Fibroblast of gingiva (primary cell): ENCODE measurements around the gene PTRH1.

Experiments used
- DNase-seq: peaks from one replicate; pipeline ENCODE4 v3.0.0-alpha.2; 2011; ENCODE audit warnings: low read depth

PTRH1 gene

GRCh38 chr9:127694890-127695720 is 20.4 kb downstream of the PTRH1 start:
- peak; percentile 68 for DNase-seq

GRCh38 chr9:127693697-127694096 is 21.8 kb downstream of the PTRH1 start:
- DNase-seq: no peak

- DNase-seq: no peak
These were observed 22.3 kb downstream of the PTRH1 start for GRCh38 chr9:127693143-127693542.

- no peak for DNase-seq
These were observed 23.4 kb downstream of the PTRH1 start for GRCh38 chr9:127692071-127692470.

DNA sequence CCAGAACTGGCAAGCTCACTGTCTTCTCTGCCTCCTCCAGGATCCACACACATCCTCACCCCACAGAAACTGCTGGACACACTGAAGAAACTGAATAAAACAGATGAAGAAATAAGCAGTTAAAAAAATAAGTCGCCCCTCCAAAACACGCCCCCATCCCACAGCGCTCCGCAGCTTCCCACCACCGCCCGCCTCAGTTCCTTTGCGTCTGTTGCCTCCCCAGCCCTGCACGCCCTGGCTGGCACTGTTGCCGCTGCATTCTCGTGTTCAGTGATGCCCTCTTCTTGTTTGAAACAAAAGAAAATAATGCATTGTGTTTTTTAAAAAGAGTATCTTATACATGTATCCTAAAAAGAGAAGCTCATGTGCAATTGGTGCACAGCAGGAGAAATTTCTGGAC is 24.7 kb downstream of the PTRH1 start:
- no peak for DNase-seq

DNA sequence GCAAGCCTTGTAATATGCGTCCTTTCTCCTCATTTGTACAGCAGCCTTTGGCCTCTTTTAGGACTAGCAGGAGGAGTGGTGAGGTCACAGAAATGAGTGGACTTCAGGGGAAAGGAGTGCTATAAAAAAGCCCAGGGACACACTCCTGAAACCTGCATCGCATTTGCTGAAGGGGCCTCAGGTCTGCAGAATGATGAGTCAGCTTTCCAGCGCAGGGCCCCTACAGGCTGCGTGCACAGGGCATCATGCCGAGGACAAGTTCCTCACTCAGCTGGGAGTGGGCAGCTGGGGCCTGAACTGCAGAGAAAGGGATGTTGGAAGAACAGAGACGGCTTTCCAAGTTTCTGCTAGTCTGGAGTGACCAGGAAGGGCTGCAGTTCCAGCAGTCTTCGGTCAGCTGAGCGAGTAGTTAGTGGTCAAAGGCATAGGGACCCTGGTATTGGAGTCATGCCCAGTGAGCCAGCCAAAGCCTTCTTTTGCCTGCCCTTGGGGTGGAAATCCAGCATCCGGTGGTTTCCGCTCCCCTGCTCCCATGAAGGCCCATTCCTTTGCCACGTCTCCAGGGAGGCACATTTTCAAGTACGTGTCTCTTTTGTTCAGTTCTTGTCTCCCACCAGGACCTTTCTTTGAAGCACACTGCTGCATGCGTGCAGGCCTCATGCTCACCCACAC is 26.0 kb downstream of the PTRH1 start:
- no peak for DNase-seq

DNA sequence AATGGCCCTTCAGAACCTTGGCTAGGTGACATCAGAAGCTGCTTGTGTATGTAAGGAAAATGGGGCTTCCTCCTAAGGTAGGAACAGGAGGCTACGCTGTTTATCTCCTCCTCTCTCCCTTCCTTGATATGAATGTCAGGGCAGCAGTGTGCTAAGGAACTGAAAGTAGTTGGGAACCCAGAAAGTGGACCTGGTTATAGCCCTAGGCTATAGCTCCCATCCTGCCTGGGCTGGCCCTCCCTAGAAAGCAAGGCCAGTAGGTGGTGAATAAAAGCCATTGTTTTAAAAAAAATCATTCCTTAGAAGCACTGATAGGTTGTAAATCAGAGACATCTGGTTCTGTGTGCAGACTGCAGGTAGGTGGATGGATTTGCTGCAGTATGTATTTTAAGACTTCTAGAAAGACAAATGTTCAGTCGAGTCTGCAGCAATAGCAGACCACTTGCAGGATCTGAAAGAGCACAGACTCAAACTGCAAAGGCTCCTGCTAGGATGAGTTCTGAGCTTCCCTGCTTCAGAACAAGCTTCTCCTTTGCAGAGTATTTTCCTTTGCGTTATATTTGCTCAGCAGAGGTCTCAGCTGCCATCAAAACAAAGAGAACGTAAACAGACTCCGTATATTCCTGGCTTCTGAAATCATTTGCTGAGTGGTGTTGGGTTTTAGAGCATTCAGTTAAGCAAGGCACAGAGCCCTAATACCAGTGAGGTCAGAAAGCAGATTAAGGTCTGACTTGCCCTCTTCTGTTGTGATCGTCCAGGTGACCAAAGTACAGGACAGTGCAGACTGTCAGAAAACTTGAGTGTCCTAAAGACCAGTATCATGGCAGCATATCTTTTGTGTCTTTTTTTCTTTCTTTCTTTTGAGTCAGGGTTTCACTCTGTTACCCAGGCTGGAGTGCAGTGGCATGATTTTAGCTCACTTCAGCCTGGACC is 28.7 kb downstream of the PTRH1 start:
- DNase-seq: no peak

- DNase-seq: peak; percentile 24
These were observed 30.9 kb downstream of the PTRH1 start for GRCh38 chr9:127684576-127684975.

DNA sequence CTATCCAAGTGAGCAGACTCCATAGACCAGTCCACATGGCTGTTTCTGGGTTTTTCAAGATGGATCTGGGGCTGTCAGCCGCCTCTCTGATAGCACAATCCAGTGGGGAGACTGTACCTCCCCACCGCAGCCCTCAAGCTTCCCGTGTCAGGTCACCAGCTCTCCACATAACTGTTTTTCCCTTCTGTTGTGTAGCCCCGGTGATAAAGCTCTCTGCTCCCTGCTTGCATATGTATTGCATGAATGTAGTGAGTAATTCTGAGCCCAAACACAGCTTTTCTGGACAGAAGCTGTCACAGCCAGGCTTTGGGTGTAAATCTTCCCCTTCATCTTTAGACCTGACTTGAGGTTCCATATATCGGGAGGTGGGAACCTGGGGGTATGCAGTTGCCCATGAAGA is 31.7 kb downstream of the PTRH1 start:
- no peak for DNase-seq

DNA sequence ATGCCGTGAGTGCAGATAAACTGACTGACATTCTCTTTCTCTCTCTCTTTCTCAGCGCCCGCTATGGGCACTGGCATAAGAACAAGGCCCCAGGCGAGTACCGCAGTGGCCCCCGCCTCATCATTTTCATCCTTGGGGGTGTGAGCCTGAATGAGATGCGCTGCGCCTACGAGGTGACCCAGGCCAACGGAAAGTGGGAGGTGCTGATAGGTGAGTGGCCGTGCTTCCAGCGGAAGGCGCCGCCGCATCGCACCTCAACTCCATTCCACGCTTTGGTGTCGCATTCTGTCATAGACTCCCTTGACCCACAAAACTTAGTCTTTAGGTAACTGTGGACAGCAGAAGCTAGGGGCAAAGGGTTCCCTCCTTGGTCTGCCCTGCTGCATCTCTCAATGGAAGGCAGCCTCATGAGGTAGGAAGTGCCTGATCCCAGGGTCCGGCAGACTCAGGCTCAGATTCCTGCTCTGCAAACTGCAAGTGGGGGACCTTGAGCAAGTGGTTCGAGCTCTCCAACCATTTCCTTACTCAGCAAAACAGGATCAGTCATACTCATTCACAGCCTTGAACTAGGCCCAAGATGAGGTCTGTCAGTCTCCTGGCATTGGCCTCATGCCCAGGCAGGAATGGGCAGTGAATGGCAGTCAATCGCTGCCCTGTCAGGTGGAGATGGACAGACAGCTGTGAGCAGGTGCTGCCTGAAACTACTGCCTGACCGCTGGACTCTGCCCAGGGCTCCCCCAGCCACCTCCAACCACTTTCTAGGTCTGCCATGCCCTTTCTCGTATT is 32.9 kb downstream of the PTRH1 start:
- no peak for DNase-seq

DNA sequence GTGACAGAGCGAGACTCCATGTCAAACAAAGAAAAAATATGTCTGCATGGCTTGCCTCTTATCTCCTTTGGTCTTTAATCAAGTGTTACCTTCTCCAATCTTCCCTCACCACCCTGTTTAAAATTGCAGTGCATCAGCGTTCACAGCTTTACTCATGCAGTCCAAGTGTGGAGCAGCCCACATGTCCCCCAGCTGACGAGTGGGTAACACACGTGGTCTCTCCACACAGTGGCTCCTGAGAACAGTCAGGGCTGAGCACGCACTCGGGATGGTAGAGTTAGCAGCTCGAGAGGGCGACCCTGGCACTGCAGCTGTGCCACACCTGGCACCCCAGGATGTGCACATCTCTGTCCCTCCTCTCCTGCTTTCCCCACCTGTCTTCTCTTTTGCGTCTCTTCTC is 34.6 kb downstream of the PTRH1 start:
- DNase-seq: no peak

GRCh38 chr9:127680226-127680625 is 35.2 kb downstream of the PTRH1 start:
- DNase-seq: no peak

DNA sequence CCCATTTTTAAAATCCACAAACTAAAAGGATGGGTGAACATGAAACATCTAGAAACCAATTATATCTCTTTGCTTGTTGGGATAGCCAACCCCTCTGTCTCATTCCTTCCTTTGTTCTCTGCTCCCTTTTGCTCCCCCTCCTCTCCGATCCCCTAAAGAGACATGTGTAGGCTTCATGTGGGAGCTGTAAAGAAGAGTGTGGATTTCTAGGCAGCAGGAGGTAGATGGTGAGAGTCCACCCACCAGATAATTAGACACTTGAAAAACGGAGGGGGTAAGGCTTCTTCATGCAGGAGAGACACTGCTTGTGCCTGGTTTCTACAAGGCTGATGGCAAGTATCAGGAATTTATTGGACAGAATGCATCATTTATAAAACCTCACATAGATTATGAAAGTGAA is 36.0 kb downstream of the PTRH1 start:
- DNase-seq: no peak

GRCh38 chr9:127676638-127677037 is 38.8 kb downstream of the PTRH1 start:
- DNase-seq: no peak

DNA sequence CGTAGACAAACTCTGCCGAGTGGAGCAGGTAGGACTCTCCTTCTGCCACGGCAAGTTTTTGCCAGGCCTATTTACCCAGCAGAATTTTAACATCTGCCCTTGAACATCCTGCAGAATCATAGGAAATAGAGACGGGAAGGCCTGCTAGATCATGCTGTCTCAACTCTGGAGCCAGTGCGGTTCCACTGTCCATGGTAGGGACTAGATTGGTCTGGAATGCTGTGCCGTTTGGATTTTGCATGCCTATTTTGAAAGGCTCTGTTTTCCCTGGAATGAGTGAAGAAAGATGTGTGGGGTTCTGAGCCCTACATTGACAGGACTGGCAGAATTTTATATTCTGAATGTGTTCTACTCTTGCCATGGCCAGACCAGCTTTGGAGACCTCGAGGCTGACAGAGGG is 42.2 kb downstream of the PTRH1 start:
- no peak for DNase-seq

GRCh38 chr9:127667906-127668305 is 47.6 kb downstream of the PTRH1 start:
- DNase-seq: no peak

DNA sequence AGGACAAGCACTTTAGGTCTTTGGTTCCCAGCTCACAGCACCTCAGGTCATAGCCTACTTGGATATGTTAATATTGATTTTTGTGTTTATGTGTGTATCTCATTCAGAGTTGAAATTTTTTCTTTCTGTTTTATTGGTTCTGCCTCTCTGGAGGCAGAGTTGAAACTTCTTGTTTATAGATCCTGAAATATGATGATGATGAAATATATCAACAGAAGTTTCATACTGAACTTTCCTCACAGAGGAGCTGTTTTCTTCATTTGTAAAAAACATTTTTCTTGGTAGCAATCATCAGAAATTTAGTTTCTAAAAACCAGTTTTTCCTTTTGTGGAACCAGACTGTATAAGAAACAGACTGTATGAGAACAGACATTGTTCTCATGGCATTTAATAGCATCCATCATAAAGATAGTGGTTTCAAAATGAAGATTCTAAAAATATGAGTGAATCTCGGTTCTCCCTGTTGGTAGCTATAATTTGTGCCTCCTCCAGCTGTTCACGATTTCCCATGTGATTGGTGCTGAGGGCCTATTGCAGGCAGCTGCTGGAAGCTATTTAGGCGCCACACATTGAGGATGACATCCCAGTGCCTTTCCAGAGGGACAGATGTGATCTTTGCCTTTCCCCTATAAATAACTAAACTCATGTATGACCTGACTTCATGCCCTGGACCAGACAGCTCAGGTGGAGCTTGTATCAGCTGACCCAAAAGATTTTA is 48.2 kb downstream of the PTRH1 start:
- DNase-seq: no peak

- DNase-seq: peak; percentile 56
These were observed 50.6 kb downstream of the PTRH1 start for GRCh38 chr9:127664678-127665507.

GRCh38 chr9:127664324-127664677 is 51.2 kb downstream of the PTRH1 start:
- DNase-seq: no peak
